Ascending aorta (tissue), 2 donors: ENCODE data around the gene EFR3B. TPM values are rescaled to one million over a fixed set of nuclear protein-coding genes. Genes with fewer than 3 reads are reported as not detected.

ENCODE experiments used
- DNase-seq, 2 donors: peaks; one replicate each; pipeline ENCODE4 v3.0.0-alpha.2; 2019; ENCODE audit warnings: low spot score in 2 of 2
- H3K27ac ChIP-seq, 2 donors: fragments of 200-600 bp; sonication (generic); one replicate each; pipeline ENCODE4 v1.5.1; 2016 to 2017; ENCODE audit warnings: mild to moderate bottlenecking in 1 of 2
- H3K27me3 ChIP-seq: fragments of 200-600 bp; sonication (generic); one replicate; pipeline ENCODE4 v1.5.1; 2017
- H3K36me3 ChIP-seq, 2 donors: fragments of 200-600 bp; sonication (generic); one replicate each; pipeline ENCODE4 v1.5.1; 2016
- H3K4me1 ChIP-seq, 2 donors: fragments of 200-600 bp; sonication (generic); one replicate each; pipeline ENCODE4 v1.5.1; 2016 to 2017; ENCODE audit warnings: mild to moderate bottlenecking in 1 of 2
- H3K4me3 ChIP-seq, 2 donors: fragments of 200-600 bp; sonication (generic); one replicate each; pipeline ENCODE4 v1.5.1; 2016 to 2017; ENCODE audit warnings: mild to moderate bottlenecking in 1 of 2
- H3K9me3 ChIP-seq, 2 donors: fragments of 200-600 bp; sonication (generic); one replicate each; pipeline ENCODE4 v1.5.1; 2016
- intact Hi-C: fragments of 100-400 bp; cut with DNase I; formaldehyde crosslinking; loops from one replicate; pipeline ENCODE4 v1.15.1; 2023
- total RNA-seq: library from RNA; depleted of rRNA; stranded (reverse); fragments of >200 nt; gene quantifications from one replicate; pipeline ENCODE4 v1.1.0, GENCODE V29; 2016
- TF ChIP-seq, protein P1 (sequence below), 3 experiments: fragments of 200-600 bp in 2 of 3; fragments of 450-650 bp in 1 of 3; sonication (generic) in 2 of 3; IDR thresholded peaks; one replicate each; pipeline ENCODE4 v1.5.1; 2016 to 2019; ENCODE audit warnings: antibody characterized with exemption in 3 of 3, mild to moderate bottlenecking in 1 of 3, moderate library complexity in 1 of 3

EFR3B gene
- total RNA-seq, 1 donor from 2014 or later = 0.32 TPM

DNA sequence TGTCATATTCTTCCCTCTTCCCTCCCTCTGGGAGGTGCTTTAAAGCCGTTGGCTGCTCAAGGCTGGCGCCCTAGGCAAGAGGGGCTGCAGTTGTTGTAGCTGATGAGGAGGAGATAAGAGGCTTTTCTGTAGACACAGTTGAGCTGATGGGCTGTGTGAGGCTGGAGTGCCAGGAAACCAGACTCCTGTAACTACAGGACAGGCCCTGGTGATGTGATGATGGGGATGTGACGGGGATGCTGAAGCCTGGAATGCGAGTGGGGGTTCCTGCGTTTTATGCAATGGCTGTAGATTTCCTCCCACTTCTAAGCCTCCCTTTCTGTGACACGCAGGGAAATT, 5.7 kb upstream of the EFR3B start:
- no peak overlapping the region for H3K4me3 ChIP-seq
- no peak overlapping the region for H3K27ac ChIP-seq
- H3K36me3 ChIP-seq = no peaks in the 10 kb centered on the region
- DNase-seq = no peak
- TF ChIP-seq, protein P1, sequence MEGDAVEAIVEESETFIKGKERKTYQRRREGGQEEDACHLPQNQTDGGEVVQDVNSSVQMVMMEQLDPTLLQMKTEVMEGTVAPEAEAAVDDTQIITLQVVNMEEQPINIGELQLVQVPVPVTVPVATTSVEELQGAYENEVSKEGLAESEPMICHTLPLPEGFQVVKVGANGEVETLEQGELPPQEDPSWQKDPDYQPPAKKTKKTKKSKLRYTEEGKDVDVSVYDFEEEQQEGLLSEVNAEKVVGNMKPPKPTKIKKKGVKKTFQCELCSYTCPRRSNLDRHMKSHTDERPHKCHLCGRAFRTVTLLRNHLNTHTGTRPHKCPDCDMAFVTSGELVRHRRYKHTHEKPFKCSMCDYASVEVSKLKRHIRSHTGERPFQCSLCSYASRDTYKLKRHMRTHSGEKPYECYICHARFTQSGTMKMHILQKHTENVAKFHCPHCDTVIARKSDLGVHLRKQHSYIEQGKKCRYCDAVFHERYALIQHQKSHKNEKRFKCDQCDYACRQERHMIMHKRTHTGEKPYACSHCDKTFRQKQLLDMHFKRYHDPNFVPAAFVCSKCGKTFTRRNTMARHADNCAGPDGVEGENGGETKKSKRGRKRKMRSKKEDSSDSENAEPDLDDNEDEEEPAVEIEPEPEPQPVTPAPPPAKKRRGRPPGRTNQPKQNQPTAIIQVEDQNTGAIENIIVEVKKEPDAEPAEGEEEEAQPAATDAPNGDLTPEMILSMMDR (IDR thresholded peaks at IDR 0.05) = no peak
- H3K4me1 ChIP-seq = no peaks in the 10 kb centered on the region
- no peaks in the 10 kb centered on the region for H3K27me3 ChIP-seq
- H3K9me3 ChIP-seq = no peaks in the 10 kb centered on the region
- intact Hi-C loops = no loop called here

DNA sequence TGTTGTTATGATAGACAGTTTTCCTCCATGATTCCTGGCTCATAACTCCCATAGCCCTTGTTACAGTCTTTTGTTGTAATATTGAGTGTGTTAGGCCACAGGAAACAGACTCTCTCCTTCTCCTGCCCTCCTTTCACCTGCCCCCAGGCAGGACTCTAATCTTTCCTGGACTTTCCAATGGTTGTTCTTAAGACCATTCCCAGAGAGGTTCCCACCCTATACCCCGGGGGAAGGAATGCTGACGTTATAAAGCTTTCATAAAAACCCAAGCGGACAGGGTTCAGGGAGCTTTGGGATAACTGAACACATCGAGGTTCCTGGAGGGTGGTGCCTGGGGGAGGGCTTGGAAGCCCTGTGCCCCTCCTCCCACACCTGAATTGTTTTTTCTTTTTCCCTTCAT, 2.8 kb upstream of the EFR3B start:
- no peak for DNase-seq
- Histone ChIP-seq H3K4me3 (no peak overlapping the region), H3K9me3 (no peaks in the 10 kb centered on the region), H3K27ac (no peak overlapping the region), H3K4me1 (peaks cover 2 to 16% of the 10 kb centered on the region in 2 donors), H3K27me3 (no peaks in the 10 kb centered on the region), H3K36me3 (no peaks in the 10 kb centered on the region)
- intact Hi-C loops = no loop called here
- TF ChIP-seq, protein P1 (IDR thresholded peaks at IDR 0.05) = no peak

DNA sequence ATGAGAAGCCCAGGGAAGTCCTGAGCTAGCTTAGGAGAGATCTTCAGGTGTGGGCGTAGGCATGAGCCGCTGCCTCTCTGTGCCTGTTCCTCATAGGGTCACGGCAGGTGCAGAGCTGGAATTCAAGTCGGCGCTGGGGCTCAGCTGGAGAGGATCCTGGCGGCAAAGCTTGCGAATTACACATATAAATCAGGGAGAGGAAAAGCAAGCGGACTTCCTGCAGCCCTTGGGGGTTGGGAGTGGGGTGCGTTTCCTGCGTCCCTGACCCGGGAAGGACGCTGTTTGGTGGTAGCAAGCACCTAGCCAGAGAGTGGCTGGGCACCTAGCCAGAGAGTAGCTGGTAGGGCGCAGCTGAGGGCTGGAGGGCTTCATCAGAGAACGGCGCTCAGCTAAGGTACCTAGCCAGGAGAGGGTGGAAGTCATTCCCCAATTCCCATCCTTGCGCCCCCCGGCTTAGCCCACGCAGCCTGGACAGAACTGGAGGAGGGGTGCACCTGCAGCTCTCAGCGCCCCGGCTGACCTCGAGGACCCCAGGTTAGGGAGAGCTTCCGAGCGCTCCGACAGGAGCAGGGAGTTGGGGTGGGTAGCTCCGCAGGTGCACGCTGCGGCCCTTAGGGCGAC, 459 bp upstream of the EFR3B start:
- DNase-seq = peak in 1 of 2 donors; percentile 72
- Histone ChIP-seq H3K9me3 (no peaks in the 10 kb centered on the region), H3K27me3 (no peaks in the 10 kb centered on the region), H3K4me1 (peaks cover 2 to 16% of the 10 kb centered on the region in 2 donors), H3K36me3 (no peaks in the 10 kb centered on the region), H3K27ac (peak overlapping the region; percentile 46 to 49), H3K4me3 (peak overlapping the region; percentile 71 to 85)
- intact Hi-C loops = loop anchor here (5.0 to 10.0 kb wide), 3 partner anchors 119 to 1681 kb away; partner anchors contain the start of genes ADCY3, ADGRF3 and SELENOI
- TF ChIP-seq, protein P1 (IDR thresholded peaks at IDR 0.05) = peak in 2 of 3 experiments; percentile 18 to 22

- Histone ChIP-seq H3K36me3 (no peaks in the 10 kb centered on the region), H3K4me3 (peak overlapping the region; percentile 71 to 85), H3K27me3 (no peaks in the 10 kb centered on the region), H3K27ac (peak overlapping the region; percentile 75 to 77), H3K9me3 (no peaks in the 10 kb centered on the region), H3K4me1 (peaks cover 2 to 16% of the 10 kb centered on the region in 2 donors)
- intact Hi-C loops = loop anchor here (1.0 to 10.0 kb wide), 6 partner anchors 20 to 1680 kb away; partner anchors contain the start of genes ADCY3, ADGRF3 and SELENOI
- peak in 1 of 2 donors; percentile 64 for DNase-seq
- TF ChIP-seq, protein P1 (IDR thresholded peaks at IDR 0.05) = peak in 1 of 3 experiments; percentile 13
Measured at GRCh38 chr2:25042321-25043240, 705 bp downstream of the EFR3B start.

DNA sequence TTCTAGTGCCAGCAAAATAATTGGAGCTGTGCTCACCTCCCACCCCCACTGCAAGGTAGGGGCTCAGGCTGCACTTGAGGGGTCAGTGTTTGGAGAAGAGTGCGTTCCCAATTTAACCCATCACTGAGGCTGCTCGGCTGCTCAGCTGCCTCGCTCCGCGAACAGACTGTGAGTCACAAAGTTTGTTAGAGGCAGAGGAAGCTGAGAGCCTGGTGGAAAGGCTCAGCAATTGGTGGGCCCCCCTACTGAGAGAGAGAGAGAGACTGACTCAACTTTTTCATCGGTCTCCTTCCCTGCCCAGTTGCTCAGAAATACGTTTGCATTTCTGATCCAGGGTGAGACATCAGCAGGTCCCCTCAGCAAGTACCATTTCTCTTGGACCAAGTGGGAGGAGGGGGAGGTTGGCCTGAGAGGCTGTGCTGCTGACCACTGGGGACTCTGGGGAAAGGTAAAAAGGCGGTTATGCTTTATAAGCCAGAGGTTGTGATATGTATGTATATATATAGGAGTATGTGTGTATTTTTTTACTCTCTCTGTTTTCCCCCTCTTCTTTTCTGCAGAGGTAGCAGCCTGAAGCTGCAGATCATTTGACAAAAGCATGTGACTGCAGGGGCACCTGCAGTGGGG, 1.5 kb downstream of the EFR3B start:
- H3K4me3 ChIP-seq = peak overlapping the region; percentile 71 to 85
- H3K9me3 ChIP-seq = no peaks in the 10 kb centered on the region
- no peak for DNase-seq
- no peaks in the 10 kb centered on the region for H3K27me3 ChIP-seq
- no peaks in the 10 kb centered on the region for H3K36me3 ChIP-seq
- no peak overlapping the region for H3K27ac ChIP-seq
- H3K4me1 ChIP-seq = peaks cover 2 to 16% of the 10 kb centered on the region in 2 donors
- TF ChIP-seq, protein P1 (IDR thresholded peaks at IDR 0.05) = no peak
- intact Hi-C loops = loop anchor here (2.0 to 10.0 kb wide), 5 partner anchors 19 to 1679 kb away; partner anchors contain the start of genes ADCY3, ADGRF3 and SELENOI
